Measurements from ENCODE around the gene FHIT. TPM values are rescaled to one million over a fixed set of nuclear protein-coding genes. Genes with fewer than 3 reads are reported as not detected.

The FHIT gene
- polyA plus RNA-seq, 1 experiment, result 0.11 TPM

GRCh38 chr3:61236556-61236955 is 14.7 kb downstream of the FHIT start:
- no peak overlapping the region for H3K4me3 ChIP-seq (ENCODE audit: low read depth, low read length)
- H3K36me3 ChIP-seq (ENCODE audit: control insufficient read depth, insufficient read depth, low read length), result no peaks in the 10 kb centered on the region
- POLR2A ChIA-PET, result no interaction called here
- TF ChIP-seq, protein P1, sequence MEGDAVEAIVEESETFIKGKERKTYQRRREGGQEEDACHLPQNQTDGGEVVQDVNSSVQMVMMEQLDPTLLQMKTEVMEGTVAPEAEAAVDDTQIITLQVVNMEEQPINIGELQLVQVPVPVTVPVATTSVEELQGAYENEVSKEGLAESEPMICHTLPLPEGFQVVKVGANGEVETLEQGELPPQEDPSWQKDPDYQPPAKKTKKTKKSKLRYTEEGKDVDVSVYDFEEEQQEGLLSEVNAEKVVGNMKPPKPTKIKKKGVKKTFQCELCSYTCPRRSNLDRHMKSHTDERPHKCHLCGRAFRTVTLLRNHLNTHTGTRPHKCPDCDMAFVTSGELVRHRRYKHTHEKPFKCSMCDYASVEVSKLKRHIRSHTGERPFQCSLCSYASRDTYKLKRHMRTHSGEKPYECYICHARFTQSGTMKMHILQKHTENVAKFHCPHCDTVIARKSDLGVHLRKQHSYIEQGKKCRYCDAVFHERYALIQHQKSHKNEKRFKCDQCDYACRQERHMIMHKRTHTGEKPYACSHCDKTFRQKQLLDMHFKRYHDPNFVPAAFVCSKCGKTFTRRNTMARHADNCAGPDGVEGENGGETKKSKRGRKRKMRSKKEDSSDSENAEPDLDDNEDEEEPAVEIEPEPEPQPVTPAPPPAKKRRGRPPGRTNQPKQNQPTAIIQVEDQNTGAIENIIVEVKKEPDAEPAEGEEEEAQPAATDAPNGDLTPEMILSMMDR (IDR thresholded peaks at IDR 0.05; ENCODE audit: insufficient read depth, low read depth, low read length), result no peak
- CTCF ChIA-PET, result no interaction called here
- no peaks in the 10 kb centered on the region for H3K27me3 ChIP-seq (ENCODE audit: control insufficient read depth, insufficient read depth, low read length)
- DNase-seq (ENCODE audit: low read depth), result no peak

DNA sequence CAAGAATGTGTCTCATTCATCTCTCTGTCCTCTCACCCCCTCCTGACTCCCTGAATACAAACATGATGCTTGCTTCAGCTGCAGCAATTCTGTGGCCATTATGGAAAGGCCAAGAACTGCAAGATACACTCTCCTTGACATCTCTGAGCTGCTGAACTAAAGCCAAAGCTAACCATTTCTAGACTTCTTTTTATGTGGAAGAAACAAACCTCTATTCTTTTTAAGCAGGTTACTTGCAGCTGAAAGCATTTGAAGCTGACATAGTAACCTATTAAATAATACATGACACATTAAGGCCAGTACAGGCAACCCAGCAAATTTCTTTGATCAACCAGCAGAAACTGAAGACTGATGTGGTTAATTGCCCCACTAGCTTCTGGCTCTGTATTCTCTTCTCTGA is 17.5 kb downstream of the FHIT start:
- ChIA-PET POLR2A (no interaction called here), CTCF (interaction anchor here (0.6 kb wide), 1 partner anchor 84 kb away, joined by 3 read pairs; no protein-coding TSS in a partner anchor)
- TF ChIP-seq, protein P1 (IDR thresholded peaks at IDR 0.05; ENCODE audit: insufficient read depth, low read depth, low read length), result no peak
- H3K36me3 ChIP-seq (ENCODE audit: control insufficient read depth, insufficient read depth, low read length), result no peaks in the 10 kb centered on the region
- H3K27me3 ChIP-seq (ENCODE audit: control insufficient read depth, insufficient read depth, low read length), result no peaks in the 10 kb centered on the region
- H3K4me3 ChIP-seq (ENCODE audit: low read depth, low read length), result no peak overlapping the region
- no peak for DNase-seq (ENCODE audit: low read depth)

GRCh38 chr3:61231693-61232092 is 19.6 kb downstream of the FHIT start:
- H3K4me3 ChIP-seq (ENCODE audit: low read depth, low read length), result no peak overlapping the region
- no peaks in the 10 kb centered on the region for H3K36me3 ChIP-seq (ENCODE audit: control insufficient read depth, insufficient read depth, low read length)
- H3K27me3 ChIP-seq (ENCODE audit: control insufficient read depth, insufficient read depth, low read length), result no peaks in the 10 kb centered on the region
- ChIA-PET POLR2A (no interaction called here), CTCF (no interaction called here)
- TF ChIP-seq, protein P1 (IDR thresholded peaks at IDR 0.05; ENCODE audit: insufficient read depth, low read depth, low read length), result no peak
- no peak for DNase-seq (ENCODE audit: low read depth)

DNA sequence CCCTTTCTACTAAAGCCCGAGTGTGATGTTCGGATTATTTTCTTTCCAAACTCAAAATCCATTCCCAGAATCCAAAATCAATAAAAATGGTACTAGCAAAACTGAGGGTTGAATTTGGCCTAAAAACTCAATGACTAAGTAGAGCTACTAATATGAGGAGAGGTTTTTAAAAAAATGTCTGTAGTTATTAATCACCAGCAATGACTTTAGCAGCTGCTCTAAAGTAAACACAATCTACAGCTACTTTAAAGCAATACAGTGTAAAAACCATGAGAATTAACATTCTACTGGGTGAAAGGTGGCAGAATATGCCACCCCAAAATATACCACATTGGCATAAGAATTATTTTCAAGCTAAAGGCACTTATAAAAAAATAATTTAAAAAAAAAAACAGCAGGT is 23.5 kb downstream of the FHIT start:
- TF ChIP-seq, protein P1 (IDR thresholded peaks at IDR 0.05; ENCODE audit: insufficient read depth, low read depth, low read length), result no peak
- H3K4me3 ChIP-seq (ENCODE audit: low read depth, low read length), result no peak overlapping the region
- H3K36me3 ChIP-seq (ENCODE audit: control insufficient read depth, insufficient read depth, low read length), result no peaks in the 10 kb centered on the region
- ChIA-PET POLR2A (no interaction called here), CTCF (interaction anchor here (0.8 kb wide), 1 partner anchor 74 kb away, joined by 3 read pairs; no protein-coding TSS in a partner anchor)
- no peaks in the 10 kb centered on the region for H3K27me3 ChIP-seq (ENCODE audit: control insufficient read depth, insufficient read depth, low read length)
- DNase-seq (ENCODE audit: low read depth), result no peak

GRCh38 chr3:61226166-61226686 is 25.0 kb downstream of the FHIT start:
- ChIA-PET POLR2A (no interaction called here), CTCF (no interaction called here)
- no peaks in the 10 kb centered on the region for H3K27me3 ChIP-seq (ENCODE audit: control insufficient read depth, insufficient read depth, low read length)
- H3K4me3 ChIP-seq (ENCODE audit: low read depth, low read length), result no peak overlapping the region
- TF ChIP-seq, protein P1 (IDR thresholded peaks at IDR 0.05; ENCODE audit: insufficient read depth, low read depth, low read length), result no peak
- no peaks in the 10 kb centered on the region for H3K36me3 ChIP-seq (ENCODE audit: control insufficient read depth, insufficient read depth, low read length)
- DNase-seq (ENCODE audit: low read depth), result no peak

Data from BJ (cell line).